Measurements from ENCODE around the gene NDFIP1.

- TF ChIP-seq CTCF (IDR thresholded peaks at IDR 0.05; ENCODE audit: low read depth, low read length) (no peak), POLR2A (IDR thresholded peaks at IDR 0.05; ENCODE audit: extremely low read depth, insufficient read length) (no peak), MAX (IDR thresholded peaks at IDR 0.05; ENCODE audit: low read depth, low read length) (no peak)
Measured at GRCh38 chr5:142069606-142070399, 38.8 kb upstream of the NDFIP1 start.

Measured in NB4 (cell line).